ENCODE results near the gene RHBG.
A peak's percentile ranks its signal among the peaks of the same experiment; 100 is the strongest.

DNA sequence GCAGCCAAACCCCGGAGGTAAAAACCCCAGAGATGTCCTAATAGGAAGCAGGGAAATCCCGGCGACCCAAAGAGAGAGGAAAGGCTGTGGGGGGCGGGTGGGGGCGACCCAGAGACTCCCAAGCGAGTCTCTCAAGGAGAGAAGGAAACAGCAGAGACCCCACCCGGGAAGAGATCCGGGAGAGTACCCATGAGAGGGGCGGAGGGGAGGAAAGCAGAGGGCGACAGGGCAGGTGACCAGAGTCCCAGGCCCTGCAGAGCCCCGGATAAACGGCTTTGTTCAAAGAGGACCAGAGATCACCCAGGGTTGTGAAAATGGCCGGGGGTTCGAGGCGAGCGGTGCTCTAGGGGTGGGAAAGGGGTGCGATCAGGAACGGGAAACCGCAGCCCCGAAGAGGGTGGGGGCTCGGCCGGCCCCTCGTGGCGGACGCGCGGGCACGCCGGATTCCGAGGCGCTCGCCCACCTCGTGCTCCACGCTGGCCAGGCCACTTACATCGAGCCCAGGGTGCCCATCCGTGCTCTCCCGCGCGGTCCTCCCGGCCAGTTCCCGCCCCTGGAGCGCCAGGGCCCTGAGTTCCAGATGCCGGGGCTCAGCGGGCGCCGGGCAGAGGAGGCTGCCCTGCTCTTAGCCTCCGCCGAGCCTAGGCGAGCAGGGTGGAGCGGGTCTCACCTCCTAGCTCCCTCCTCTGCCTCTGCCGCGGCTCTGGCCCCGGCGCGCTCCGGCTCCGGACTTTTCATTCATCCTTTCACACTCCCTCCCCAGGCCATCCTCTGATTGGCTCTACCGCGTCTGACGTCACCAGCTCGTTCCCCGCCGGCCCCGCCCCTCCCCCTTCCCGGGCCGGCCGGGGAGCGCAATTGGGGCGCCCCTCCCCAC, 52.3 kb downstream of the RHBG start:
- TF ChIP-seq, protein P1, sequence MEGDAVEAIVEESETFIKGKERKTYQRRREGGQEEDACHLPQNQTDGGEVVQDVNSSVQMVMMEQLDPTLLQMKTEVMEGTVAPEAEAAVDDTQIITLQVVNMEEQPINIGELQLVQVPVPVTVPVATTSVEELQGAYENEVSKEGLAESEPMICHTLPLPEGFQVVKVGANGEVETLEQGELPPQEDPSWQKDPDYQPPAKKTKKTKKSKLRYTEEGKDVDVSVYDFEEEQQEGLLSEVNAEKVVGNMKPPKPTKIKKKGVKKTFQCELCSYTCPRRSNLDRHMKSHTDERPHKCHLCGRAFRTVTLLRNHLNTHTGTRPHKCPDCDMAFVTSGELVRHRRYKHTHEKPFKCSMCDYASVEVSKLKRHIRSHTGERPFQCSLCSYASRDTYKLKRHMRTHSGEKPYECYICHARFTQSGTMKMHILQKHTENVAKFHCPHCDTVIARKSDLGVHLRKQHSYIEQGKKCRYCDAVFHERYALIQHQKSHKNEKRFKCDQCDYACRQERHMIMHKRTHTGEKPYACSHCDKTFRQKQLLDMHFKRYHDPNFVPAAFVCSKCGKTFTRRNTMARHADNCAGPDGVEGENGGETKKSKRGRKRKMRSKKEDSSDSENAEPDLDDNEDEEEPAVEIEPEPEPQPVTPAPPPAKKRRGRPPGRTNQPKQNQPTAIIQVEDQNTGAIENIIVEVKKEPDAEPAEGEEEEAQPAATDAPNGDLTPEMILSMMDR (IDR thresholded peaks at IDR 0.05): no peak
- peak in 1 of 2 donors; percentile 36 for TF ChIP-seq POLR2A (IDR thresholded peaks at IDR 0.05)
